WTC11 (cell line): ENCODE results near the gene ABHD12. TPM values are rescaled to one million over a fixed set of nuclear protein-coding genes. Genes with fewer than 3 reads are reported as not detected.

Experiments used
- ATAC-seq: fragments of 200-7000 bp; cut with Tn5 transposase; 2 replicates; pipeline ENCODE4 v1.10.0; 2021; ENCODE audit warnings: mild to moderate bottlenecking, moderate library complexity
- CTCF ChIA-PET: fragments of 300-600 bp; sonication (Branson Sonifier 250); formaldehyde crosslinking; loops from one replicate; lab custom pipeline; 2021; ENCODE audit warnings: antibody characterized with exemption; lab: Charles Lee
- POLR2A ChIA-PET: fragments of 350-600 bp; sonication (Branson Sonifier 250); formaldehyde crosslinking; loops from one replicate; lab custom pipeline; 2021; ENCODE audit warnings: antibody characterized with exemption; lab: Charles Lee
- DNase-seq: peaks from one replicate; pipeline ENCODE4 v3.0.0; 2021; ENCODE audit warnings: low spot score
- H3K27ac Mint-ChIP-seq: 2 replicates; pipeline ENCODE4 v1.8.0; 2021; ENCODE audit warnings: mixed read lengths
- H3K27me3 Mint-ChIP-seq: 2 replicates; pipeline ENCODE4 v1.8.0; 2021; ENCODE audit warnings: low read depth, mild to moderate bottlenecking, moderate library complexity, mixed read lengths
- H3K36me3 Mint-ChIP-seq: 2 replicates; pipeline ENCODE4 v1.8.0; 2021; ENCODE audit warnings: mixed read lengths
- H3K4me1 Mint-ChIP-seq: 2 replicates; pipeline ENCODE4 v1.8.0; 2022; ENCODE audit warnings: mixed read lengths
- H3K4me3 Mint-ChIP-seq: 2 replicates; pipeline ENCODE4 v1.8.0; 2021; ENCODE audit warnings: mild to moderate bottlenecking, moderate library complexity, mixed read lengths
- H3K9me3 Mint-ChIP-seq: 2 replicates; pipeline ENCODE4 v1.8.0; 2021; ENCODE audit warnings: mixed read lengths
- CREB1 ChIP-seq: sonication (generic); formaldehyde crosslinking; IDR thresholded peaks from 2 replicates; pipeline ENCODE4 v1.8.0; 2023; ENCODE audit warnings: mild to moderate bottlenecking, missing genetic modification reagents
- ESRRA ChIP-seq: sonication (generic); formaldehyde crosslinking; IDR thresholded peaks from 2 replicates; pipeline ENCODE4 v1.8.1; 2022; ENCODE audit warnings: mild to moderate bottlenecking, missing genetic modification reagents, borderline replicate concordance
- GRHL2 ChIP-seq: fragments of 250-450 bp; sonication (Bioruptor Pico); IDR thresholded peaks from 2 replicates; pipeline ENCODE4 v1.8.0; 2022; ENCODE audit warnings: mild to moderate bottlenecking, moderate library complexity; ENCODE audit not compliant: insufficient replicate concordance, severe bottlenecking
- KAT7 ChIP-seq: sonication (generic); formaldehyde crosslinking; IDR thresholded peaks from 2 replicates; pipeline ENCODE4 v1.8.1; 2023; ENCODE audit warnings: missing genetic modification reagents, mild to moderate bottlenecking, borderline replicate concordance
- NFE2L1 ChIP-seq: sonication (generic); formaldehyde crosslinking; IDR thresholded peaks from 2 replicates; pipeline ENCODE4 v1.8.1; 2023; ENCODE audit warnings: missing genetic modification reagents
- OVOL2 ChIP-seq: fragments of 250-450 bp; sonication (Bioruptor Pico); IDR thresholded peaks from 2 replicates; pipeline ENCODE4 v1.9.0; 2021; ENCODE audit warnings: mild to moderate bottlenecking, borderline replicate concordance
- RORB ChIP-seq: fragments of 250-450 bp; sonication (Bioruptor Pico); IDR thresholded peaks from 2 replicates; pipeline ENCODE4 v1.9.0; 2021; ENCODE audit warnings: mild to moderate bottlenecking
- ZNF121 ChIP-seq: sonication (generic); formaldehyde crosslinking; IDR thresholded peaks from 2 replicates; pipeline ENCODE4 v1.8.0; 2023; ENCODE audit warnings: missing genetic modification reagents
- ZNF138 ChIP-seq: sonication (generic); formaldehyde crosslinking; conservative IDR thresholded peaks from 2 replicates; pipeline ENCODE4 v1.8.1; 2022; ENCODE audit warnings: mild to moderate bottlenecking, moderate library complexity, missing genetic modification reagents
- ZNF671 ChIP-seq: fragments of 250-450 bp; sonication (Bioruptor Pico); IDR thresholded peaks from 2 replicates; pipeline ENCODE4 v1.8.0; 2021; ENCODE audit warnings: mild to moderate bottlenecking
- total RNA-seq: library from RNA; stranded (reverse); gene quantifications from 3 replicates; pipeline ENCODE4 v1.2.3, GENCODE V29; 2021
- TF ChIP-seq, protein P1 (sequence below): sonication (generic); formaldehyde crosslinking; IDR thresholded peaks from 2 replicates; pipeline ENCODE4 v1.8.0; 2022; ENCODE audit warnings: mild to moderate bottlenecking, missing genetic modification reagents
- TF ChIP-seq, protein P2 (sequence below): fragments of 250-450 bp; sonication (Bioruptor Pico); IDR thresholded peaks from 2 replicates; pipeline ENCODE4 v1.8.0; 2021; ENCODE audit warnings: mild to moderate bottlenecking
- TF ChIP-seq, protein P3 (sequence below): sonication (generic); formaldehyde crosslinking; conservative IDR thresholded peaks from 2 replicates; pipeline ENCODE4 v1.8.1; 2023; ENCODE audit warnings: mild to moderate bottlenecking, low read depth, missing genetic modification reagents, moderate library complexity
- TF ChIP-seq, protein P4 (sequence below): sonication (generic); formaldehyde crosslinking; IDR thresholded peaks from 2 replicates; pipeline ENCODE4 v1.8.1; 2022; ENCODE audit warnings: low read depth, missing genetic modification reagents, borderline replicate concordance
- TF ChIP-seq, protein P5 (sequence below): sonication (generic); formaldehyde crosslinking; IDR thresholded peaks from 2 replicates; pipeline ENCODE4 v1.8.0; 2023; ENCODE audit warnings: mild to moderate bottlenecking, missing genetic modification reagents
- TF ChIP-seq, protein P6 (sequence below): sonication (generic); formaldehyde crosslinking; IDR thresholded peaks from 2 replicates; pipeline ENCODE4 v1.8.0; 2022; ENCODE audit warnings: missing genetic modification reagents
- TF ChIP-seq, protein P7 (sequence below): sonication (generic); formaldehyde crosslinking; IDR thresholded peaks from 2 replicates; pipeline ENCODE4 v1.8.0; 2022; ENCODE audit warnings: mild to moderate bottlenecking, missing genetic modification reagents
- TF ChIP-seq, protein P8 (sequence below): sonication (generic); formaldehyde crosslinking; IDR thresholded peaks from 2 replicates; pipeline ENCODE4 v1.8.1; 2022; ENCODE audit warnings: missing genetic modification reagents, borderline replicate concordance

ABHD12 gene
- total RNA-seq, 1 experiment from 2014 or later: 63.1 TPM

DNA sequence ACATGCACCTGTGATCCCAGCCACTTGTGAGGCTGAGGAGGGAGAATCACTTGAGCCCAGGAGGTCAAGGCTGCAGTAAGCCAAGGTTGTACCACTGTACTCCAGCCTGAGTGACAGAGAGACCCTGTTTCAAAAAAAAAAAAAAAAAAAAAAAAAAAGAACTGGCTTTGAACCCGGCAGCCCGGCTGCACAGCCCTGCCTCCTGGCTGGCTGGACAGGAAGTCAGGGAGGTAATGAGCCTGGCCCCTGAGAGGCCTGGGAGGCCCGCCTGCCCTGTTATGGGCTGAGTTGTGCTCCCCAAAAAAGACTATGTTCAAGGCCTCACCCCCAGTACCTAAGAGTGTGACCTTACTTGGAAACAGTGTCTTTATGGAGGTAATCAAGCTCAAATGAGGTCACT is 65.6 kb downstream of the ABHD12 start:
- DNase-seq (no peak), ATAC-seq (no peak)
- H3K27ac Mint-ChIP-seq: peak overlapping the region; percentile 78
- H3K27me3 Mint-ChIP-seq: no peaks in the 10 kb centered on the region
- H3K4me1 Mint-ChIP-seq: peaks cover 36% of the 10 kb centered on the region
- CTCF ChIA-PET: interaction anchor here (1.3 to 2.3 kb wide), 3 partner anchors 10 to 74 kb away, joined by 5 to 8 read pairs (median 5); no protein-coding TSS in a partner anchor
- H3K4me3 Mint-ChIP-seq: no peak overlapping the region
- TF ChIP-seq GRHL2 (CRISPR knock-in tag) (no peak), OVOL2 (CRISPR knock-in tag) (no peak), NFE2L1 (no peak), KAT7 (CRISPR knock-in tag) (no peak), CREB1 (CRISPR knock-in tag) (no peak), ZNF138 (no peak), ZNF671 (no peak), ESRRA (CRISPR knock-in tag) (no peak), ZNF121 (CRISPR knock-in tag) (no peak), RORB (CRISPR knock-in tag) (no peak)
- TF ChIP-seq, protein P1, sequence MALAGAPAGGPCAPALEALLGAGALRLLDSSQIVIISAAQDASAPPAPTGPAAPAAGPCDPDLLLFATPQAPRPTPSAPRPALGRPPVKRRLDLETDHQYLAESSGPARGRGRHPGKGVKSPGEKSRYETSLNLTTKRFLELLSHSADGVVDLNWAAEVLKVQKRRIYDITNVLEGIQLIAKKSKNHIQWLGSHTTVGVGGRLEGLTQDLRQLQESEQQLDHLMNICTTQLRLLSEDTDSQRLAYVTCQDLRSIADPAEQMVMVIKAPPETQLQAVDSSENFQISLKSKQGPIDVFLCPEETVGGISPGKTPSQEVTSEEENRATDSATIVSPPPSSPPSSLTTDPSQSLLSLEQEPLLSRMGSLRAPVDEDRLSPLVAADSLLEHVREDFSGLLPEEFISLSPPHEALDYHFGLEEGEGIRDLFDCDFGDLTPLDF (CRISPR knock-in tag): no peak
- TF ChIP-seq, protein P2, sequence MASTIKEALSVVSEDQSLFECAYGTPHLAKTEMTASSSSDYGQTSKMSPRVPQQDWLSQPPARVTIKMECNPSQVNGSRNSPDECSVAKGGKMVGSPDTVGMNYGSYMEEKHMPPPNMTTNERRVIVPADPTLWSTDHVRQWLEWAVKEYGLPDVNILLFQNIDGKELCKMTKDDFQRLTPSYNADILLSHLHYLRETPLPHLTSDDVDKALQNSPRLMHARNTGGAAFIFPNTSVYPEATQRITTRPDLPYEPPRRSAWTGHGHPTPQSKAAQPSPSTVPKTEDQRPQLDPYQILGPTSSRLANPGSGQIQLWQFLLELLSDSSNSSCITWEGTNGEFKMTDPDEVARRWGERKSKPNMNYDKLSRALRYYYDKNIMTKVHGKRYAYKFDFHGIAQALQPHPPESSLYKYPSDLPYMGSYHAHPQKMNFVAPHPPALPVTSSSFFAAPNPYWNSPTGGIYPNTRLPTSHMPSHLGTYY (CRISPR knock-in tag): no peak
- TF ChIP-seq, protein P3, sequence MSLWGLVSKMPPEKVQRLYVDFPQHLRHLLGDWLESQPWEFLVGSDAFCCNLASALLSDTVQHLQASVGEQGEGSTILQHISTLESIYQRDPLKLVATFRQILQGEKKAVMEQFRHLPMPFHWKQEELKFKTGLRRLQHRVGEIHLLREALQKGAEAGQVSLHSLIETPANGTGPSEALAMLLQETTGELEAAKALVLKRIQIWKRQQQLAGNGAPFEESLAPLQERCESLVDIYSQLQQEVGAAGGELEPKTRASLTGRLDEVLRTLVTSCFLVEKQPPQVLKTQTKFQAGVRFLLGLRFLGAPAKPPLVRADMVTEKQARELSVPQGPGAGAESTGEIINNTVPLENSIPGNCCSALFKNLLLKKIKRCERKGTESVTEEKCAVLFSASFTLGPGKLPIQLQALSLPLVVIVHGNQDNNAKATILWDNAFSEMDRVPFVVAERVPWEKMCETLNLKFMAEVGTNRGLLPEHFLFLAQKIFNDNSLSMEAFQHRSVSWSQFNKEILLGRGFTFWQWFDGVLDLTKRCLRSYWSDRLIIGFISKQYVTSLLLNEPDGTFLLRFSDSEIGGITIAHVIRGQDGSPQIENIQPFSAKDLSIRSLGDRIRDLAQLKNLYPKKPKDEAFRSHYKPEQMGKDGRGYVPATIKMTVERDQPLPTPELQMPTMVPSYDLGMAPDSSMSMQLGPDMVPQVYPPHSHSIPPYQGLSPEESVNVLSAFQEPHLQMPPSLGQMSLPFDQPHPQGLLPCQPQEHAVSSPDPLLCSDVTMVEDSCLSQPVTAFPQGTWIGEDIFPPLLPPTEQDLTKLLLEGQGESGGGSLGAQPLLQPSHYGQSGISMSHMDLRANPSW: no peak
- TF ChIP-seq, protein P4, sequence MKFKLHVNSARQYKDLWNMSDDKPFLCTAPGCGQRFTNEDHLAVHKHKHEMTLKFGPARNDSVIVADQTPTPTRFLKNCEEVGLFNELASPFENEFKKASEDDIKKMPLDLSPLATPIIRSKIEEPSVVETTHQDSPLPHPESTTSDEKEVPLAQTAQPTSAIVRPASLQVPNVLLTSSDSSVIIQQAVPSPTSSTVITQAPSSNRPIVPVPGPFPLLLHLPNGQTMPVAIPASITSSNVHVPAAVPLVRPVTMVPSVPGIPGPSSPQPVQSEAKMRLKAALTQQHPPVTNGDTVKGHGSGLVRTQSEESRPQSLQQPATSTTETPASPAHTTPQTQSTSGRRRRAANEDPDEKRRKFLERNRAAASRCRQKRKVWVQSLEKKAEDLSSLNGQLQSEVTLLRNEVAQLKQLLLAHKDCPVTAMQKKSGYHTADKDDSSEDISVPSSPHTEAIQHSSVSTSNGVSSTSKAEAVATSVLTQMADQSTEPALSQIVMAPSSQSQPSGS (CRISPR knock-in tag): no peak
- TF ChIP-seq, protein P5, sequence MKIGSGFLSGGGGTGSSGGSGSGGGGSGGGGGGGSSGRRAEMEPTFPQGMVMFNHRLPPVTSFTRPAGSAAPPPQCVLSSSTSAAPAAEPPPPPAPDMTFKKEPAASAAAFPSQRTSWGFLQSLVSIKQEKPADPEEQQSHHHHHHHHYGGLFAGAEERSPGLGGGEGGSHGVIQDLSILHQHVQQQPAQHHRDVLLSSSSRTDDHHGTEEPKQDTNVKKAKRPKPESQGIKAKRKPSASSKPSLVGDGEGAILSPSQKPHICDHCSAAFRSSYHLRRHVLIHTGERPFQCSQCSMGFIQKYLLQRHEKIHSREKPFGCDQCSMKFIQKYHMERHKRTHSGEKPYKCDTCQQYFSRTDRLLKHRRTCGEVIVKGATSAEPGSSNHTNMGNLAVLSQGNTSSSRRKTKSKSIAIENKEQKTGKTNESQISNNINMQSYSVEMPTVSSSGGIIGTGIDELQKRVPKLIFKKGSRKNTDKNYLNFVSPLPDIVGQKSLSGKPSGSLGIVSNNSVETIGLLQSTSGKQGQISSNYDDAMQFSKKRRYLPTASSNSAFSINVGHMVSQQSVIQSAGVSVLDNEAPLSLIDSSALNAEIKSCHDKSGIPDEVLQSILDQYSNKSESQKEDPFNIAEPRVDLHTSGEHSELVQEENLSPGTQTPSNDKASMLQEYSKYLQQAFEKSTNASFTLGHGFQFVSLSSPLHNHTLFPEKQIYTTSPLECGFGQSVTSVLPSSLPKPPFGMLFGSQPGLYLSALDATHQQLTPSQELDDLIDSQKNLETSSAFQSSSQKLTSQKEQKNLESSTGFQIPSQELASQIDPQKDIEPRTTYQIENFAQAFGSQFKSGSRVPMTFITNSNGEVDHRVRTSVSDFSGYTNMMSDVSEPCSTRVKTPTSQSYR: no peak
- TF ChIP-seq, protein P6, sequence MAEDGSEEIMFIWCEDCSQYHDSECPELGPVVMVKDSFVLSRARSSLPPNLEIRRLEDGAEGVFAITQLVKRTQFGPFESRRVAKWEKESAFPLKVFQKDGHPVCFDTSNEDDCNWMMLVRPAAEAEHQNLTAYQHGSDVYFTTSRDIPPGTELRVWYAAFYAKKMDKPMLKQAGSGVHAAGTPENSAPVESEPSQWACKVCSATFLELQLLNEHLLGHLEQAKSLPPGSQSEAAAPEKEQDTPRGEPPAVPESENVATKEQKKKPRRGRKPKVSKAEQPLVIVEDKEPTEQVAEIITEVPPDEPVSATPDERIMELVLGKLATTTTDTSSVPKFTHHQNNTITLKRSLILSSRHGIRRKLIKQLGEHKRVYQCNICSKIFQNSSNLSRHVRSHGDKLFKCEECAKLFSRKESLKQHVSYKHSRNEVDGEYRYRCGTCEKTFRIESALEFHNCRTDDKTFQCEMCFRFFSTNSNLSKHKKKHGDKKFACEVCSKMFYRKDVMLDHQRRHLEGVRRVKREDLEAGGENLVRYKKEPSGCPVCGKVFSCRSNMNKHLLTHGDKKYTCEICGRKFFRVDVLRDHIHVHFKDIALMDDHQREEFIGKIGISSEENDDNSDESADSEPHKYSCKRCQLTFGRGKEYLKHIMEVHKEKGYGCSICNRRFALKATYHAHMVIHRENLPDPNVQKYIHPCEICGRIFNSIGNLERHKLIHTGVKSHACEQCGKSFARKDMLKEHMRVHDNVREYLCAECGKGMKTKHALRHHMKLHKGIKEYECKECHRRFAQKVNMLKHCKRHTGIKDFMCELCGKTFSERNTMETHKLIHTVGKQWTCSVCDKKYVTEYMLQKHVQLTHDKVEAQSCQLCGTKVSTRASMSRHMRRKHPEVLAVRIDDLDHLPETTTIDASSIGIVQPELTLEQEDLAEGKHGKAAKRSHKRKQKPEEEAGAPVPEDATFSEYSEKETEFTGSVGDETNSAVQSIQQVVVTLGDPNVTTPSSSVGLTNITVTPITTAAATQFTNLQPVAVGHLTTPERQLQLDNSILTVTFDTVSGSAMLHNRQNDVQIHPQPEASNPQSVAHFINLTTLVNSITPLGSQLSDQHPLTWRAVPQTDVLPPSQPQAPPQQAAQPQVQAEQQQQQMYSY (CRISPR knock-in tag): no peak
- TF ChIP-seq, protein P7, sequence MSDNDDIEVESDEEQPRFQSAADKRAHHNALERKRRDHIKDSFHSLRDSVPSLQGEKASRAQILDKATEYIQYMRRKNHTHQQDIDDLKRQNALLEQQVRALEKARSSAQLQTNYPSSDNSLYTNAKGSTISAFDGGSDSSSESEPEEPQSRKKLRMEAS (CRISPR knock-in tag): no peak
- TF ChIP-seq, protein P8, sequence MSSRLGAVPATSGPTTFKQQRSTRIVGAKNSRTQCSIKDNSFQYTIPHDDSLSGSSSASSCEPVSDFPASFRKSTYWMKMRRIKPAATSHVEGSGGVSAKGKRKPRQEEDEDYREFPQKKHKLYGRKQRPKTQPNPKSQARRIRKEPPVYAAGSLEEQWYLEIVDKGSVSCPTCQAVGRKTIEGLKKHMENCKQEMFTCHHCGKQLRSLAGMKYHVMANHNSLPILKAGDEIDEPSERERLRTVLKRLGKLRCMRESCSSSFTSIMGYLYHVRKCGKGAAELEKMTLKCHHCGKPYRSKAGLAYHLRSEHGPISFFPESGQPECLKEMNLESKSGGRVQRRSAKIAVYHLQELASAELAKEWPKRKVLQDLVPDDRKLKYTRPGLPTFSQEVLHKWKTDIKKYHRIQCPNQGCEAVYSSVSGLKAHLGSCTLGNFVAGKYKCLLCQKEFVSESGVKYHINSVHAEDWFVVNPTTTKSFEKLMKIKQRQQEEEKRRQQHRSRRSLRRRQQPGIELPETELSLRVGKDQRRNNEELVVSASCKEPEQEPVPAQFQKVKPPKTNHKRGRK: no peak
- POLR2A ChIA-PET: no interaction called here
- peaks cover 31% of the 10 kb centered on the region for H3K36me3 Mint-ChIP-seq
- peaks cover 9% of the 10 kb centered on the region for H3K9me3 Mint-ChIP-seq
